ENCODE results near the gene SCN4A.

- TF ChIP-seq GATA2 (IDR thresholded peaks at IDR 0.05; ENCODE audit: low read depth, low read length) (no peak), GATA3 (IDR thresholded peaks at IDR 0.05; ENCODE audit: low read depth, low read length) (no peak)
These were observed 31.6 kb downstream of the SCN4A start for GRCh38 chr17:63941162-63941561.

All from SH-SY5Y (cell line).